SU-DHL-6 (cell line): ENCODE measurements around the gene TPM4.

Source experiments
- CTCF ChIP-seq: fragments of 200-600 bp; sonication (generic); IDR thresholded peaks from one replicate; pipeline ENCODE4 v1.5.1; 2017; ENCODE audit warnings: antibody characterized with exemption, mild to moderate bottlenecking, low read length, moderate library complexity; ENCODE audit not compliant: insufficient read depth, poor library complexity, severe bottlenecking
- EZH2phosphoT487 ChIP-seq: fragments of 200-600 bp; sonication (generic), shearing (Covaris generic); conservative IDR thresholded peaks from 2 replicates; pipeline ENCODE4 v1.6.1; 2018; ENCODE audit warnings: mild to moderate bottlenecking, antibody characterized with exemption, low read length, moderate library complexity, mixed read lengths

- TF ChIP-seq CTCF = no peak
- TF ChIP-seq EZH2phosphoT487 = no peak
Observed at GRCh38 chr19:16148443-16149229, 72.3 kb downstream of the TPM4 start.
